AG04449 (cell line): ENCODE data around the gene PRSS21.

ENCODE experiments used
- CTCF ChIA-PET: fragments of 350-600 bp; formaldehyde crosslinking; extraction: SDS; loops from one replicate; lab custom pipeline; 2021; ENCODE audit warnings: antibody characterized with exemption; lab: Yijun Ruan, JAX
- POLR2A ChIA-PET: fragments of 400-600, 350-600 bp; formaldehyde crosslinking; extraction: SDS; loops from one replicate; lab custom pipeline; 2020; ENCODE audit warnings: antibody characterized with exemption, inconsistent platforms; lab: Yijun Ruan, JAX
- DNase-seq: peaks from one replicate; pipeline ENCODE4 v3.0.0-alpha.2; 2010; ENCODE audit warnings: low read depth, low spot score
- H3K4me3 ChIP-seq: 2 replicates; pipeline ENCODE4 v1.5.1; 2011; ENCODE audit warnings: low read depth, mild to moderate bottlenecking, control low read depth, low read length
- TF ChIP-seq, protein P1 (sequence below): IDR thresholded peaks from one replicate; pipeline ENCODE4 v1.5.1; 2011; ENCODE audit warnings: mild to moderate bottlenecking, moderate library complexity, low read length, control low read depth, inconsistent platforms; ENCODE audit not compliant: insufficient read depth; ENCODE audit errors: missing control alignments

PRSS21 gene

DNA sequence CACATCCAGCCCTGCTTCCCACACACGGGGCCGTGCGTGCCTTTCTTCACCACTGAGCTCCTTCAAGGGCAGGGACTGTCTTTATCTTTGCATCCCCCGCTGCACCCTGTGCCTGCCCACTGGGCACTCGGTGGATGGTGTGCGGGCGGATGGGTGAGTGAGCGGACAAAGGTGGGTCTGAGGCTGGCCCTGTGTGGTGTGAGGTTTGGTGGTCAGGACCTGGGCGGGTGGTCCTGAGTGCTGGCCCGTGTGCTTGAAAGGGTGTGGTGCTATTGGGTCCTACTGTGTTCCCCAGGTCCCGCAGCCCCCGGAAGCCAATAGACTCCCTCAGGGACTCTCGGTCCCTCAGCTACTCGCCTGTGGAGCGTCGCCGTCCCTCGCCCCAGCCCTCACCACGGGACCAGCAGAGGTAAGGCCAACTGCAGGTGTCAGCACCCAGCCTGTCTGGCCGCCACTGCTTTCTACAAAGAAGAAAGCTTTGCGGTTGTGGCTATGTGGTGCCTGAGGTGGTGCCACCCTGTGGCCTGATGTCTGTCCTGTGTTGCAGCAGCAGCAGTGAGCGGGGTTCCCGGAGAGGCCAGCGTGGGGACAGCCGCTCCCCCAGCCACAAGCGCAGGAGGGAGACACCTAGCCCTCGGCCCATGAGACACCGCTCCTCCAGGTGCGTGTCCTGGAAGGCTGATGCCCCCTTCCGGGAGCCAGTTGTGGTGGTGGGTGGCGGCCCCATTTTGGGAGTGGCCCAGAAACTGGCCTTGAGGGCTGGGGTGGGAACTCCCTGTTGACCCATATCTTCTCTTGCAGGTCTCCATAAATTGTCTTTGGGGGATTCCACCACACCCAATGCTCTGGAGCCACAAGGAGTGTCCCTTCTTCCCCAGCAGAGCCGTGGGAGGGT lies 46.7 kb upstream of the PRSS21 start:
- DNase-seq: no peak
- CTCF ChIA-PET: no interaction called here
- POLR2A ChIA-PET: interaction anchor here (1.3 kb wide), 1 partner anchor 18 kb away, joined by 4 read pairs; the partner anchor contains the start of gene SRRM2

DNA sequence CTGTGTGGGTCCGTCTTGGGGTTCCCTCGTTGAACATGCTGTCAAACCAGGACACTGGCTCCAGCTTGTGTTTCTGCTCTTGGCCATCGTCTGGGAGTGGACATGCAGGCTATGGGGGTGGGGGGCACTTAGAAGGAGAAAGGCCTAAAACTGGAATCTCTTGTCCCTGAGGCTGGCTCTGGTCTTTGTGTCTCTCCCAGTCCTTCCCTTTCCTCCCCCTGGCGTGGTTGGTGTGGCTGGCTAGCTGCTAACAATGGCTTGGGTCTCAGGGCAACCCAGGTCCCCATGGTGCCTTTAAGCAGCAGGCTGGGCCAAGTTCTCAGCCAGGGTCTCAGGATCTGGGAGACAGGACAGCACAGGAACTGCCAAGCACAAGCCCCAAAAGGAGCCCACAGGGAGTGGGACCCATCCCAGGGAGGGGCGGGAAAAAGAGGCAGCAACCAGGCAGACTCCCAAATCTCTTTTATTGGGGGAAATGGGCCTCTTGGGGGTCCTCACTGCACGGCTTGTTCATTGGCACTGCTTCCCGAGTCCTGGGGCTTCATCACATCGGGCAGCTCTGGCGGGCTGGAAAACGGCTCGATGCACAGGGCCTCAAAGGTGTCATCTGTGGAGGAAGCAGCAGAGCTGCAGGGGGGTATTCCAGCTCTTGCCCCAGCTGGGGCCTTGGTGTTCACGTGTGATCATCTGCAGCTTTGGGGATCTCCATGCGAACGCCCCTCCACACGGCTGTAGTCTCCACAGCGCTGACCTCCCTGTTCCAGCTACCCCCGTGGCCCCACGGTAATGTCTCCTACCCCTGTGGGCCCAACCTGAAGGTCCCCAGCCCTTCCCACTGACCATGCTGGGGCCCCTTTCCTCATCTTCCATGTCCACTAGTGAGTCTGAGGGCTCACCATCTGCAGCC lies 45.3 kb upstream of the PRSS21 start:
- H3K4me3 ChIP-seq: no peak overlapping the region
- DNase-seq: no peak
- POLR2A ChIA-PET: interaction anchor here (0.7 to 1.6 kb wide), 2 partner anchors 18 to 90 kb away, joined by 3 to 4 read pairs; partner anchors contain the start of gene KCTD5
- CTCF ChIA-PET: interaction anchor here (0.9 kb wide), 1 partner anchor 96 kb away, joined by 3 read pairs; no protein-coding TSS in a partner anchor
- TF ChIP-seq, protein P1, sequence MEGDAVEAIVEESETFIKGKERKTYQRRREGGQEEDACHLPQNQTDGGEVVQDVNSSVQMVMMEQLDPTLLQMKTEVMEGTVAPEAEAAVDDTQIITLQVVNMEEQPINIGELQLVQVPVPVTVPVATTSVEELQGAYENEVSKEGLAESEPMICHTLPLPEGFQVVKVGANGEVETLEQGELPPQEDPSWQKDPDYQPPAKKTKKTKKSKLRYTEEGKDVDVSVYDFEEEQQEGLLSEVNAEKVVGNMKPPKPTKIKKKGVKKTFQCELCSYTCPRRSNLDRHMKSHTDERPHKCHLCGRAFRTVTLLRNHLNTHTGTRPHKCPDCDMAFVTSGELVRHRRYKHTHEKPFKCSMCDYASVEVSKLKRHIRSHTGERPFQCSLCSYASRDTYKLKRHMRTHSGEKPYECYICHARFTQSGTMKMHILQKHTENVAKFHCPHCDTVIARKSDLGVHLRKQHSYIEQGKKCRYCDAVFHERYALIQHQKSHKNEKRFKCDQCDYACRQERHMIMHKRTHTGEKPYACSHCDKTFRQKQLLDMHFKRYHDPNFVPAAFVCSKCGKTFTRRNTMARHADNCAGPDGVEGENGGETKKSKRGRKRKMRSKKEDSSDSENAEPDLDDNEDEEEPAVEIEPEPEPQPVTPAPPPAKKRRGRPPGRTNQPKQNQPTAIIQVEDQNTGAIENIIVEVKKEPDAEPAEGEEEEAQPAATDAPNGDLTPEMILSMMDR: no peak

More for the DNA sequence above, 46.7 kb upstream of the PRSS21 start:
- H3K4me3 ChIP-seq: no peak overlapping the region
- TF ChIP-seq, protein P1: no peak

DNA sequence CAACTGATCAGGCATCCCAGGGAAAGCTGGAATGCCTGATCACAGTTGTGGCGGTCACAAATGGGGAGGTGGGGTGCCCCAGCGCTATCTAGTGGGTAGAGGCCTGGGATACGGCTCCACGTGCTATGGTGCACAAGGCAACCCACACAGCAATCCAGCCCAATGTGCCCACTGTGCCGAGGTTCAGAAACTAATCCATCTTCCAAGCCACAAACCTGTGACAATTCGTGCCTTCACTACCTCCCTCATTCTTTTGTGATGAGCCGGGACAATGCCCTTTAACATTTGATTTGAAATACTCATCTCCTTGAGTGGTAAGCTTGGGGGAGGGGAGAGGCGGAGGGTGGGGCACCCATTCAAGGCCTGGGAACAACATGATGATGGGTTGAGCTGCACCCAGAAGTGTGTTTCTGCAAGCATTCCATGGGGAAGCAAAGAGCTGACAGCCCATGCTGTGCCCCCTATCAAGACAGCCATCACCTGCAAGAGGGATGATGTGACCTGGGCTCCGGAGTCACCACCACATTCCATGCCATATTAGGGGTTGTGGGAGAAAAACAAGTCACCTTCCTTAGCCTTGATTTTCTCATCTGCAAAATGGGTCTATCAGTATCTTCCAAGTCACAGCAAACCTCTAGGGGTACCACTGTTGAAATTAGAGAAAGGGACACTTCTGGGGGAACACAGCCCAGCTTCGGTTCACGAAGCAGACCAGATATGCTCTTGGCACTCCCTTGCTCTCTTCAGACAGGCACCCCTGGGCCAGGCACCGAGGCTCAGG lies 43.7 kb upstream of the PRSS21 start:
- TF ChIP-seq, protein P1: no peak
- no peak overlapping the region for H3K4me3 ChIP-seq
- no peak for DNase-seq
- ChIA-PET POLR2A (interaction anchor here (1.6 kb wide), 1 partner anchor 91 kb away, joined by 3 read pairs; the partner anchor contains the start of gene KCTD5), CTCF (interaction anchor here (1.0 to 1.9 kb wide), 5 partner anchors 9 to 154 kb away, joined by 3 to 5 read pairs (median 4); no protein-coding TSS in a partner anchor)

DNA sequence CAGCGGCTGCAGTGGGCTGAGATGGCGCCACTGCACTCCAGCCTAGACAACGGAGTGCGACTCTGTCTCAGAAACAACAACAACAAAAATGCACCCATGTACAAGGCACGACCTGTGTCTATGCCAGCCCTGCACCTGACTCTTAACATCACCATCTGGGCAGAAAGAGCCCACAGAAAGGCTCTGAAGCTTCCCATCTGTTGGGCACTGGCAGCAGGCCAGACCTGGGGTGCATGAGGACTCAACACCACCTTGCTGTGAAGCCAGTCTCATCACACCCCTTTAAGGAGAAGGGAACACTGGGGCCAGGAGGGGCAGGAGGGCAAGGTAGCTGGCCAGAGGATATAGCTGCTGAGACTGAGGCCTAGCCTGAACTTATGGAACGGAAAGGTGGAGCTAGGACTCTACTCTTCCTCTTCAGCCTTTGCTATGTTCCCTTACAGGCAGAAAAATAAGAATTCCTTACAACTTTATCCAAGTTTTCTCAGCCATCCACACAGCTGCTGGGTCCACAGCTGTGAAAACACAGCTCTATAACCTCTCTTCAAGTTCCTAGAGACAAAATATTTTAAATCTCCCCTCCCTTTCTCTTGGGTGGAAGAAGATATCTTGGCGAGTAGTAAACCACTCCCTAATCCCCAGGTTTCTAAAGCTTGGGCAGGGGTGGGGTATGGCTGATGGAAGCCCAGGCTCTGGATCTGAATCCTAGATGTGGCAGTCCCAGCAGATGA lies 42.7 kb upstream of the PRSS21 start:
- no peak for DNase-seq
- H3K4me3 ChIP-seq: no peak overlapping the region
- POLR2A ChIA-PET: interaction anchor here (1.2 kb wide), 1 partner anchor 18 kb away, joined by 3 read pairs; no protein-coding TSS in a partner anchor
- CTCF ChIA-PET: interaction anchor here (1.0 to 1.9 kb wide), 4 partner anchors 10 to 153 kb away, joined by 3 to 5 read pairs (median 4); no protein-coding TSS in a partner anchor
- TF ChIP-seq, protein P1: no peak

DNA sequence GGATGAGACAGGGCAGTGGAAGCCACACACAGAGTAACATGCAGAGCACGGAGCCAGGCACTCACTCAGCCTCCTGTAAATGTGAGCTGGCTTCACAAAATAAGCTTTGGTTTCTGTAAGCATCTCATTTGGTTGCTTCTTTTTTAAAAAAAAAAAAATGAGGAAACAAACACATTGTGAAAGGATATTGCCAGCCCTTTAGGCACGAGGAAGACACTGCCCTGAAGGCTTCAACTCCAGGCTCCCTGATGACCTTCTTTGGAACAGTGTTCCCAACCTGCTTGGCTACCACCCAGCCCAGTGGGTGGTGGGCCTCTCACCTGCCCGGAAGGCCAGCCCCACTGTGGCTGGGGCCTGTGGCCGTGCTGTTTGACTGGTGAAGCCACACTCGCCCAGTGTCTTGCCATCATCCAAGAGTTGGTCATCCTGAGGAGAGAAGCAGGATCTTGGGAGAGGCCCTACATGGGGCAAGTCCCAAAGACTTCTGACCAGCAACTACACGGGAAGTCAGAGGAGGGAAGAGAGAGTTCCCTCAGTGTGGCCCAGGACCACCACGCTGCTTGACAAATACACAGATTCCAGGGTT lies 41.8 kb upstream of the PRSS21 start:
- H3K4me3 ChIP-seq: no peak overlapping the region; the same call in 1 of the 2 replicates
- no peak for DNase-seq
- ChIA-PET POLR2A (interaction anchor here (1.2 to 3.3 kb wide), 3 partner anchors 19 to 93 kb away, joined by 3 to 12 read pairs (median 12); partner anchors contain the start of gene SRRM2), CTCF (interaction anchor here (1.1 to 1.9 kb wide), 5 partner anchors 22 to 152 kb away, joined by 3 to 8 read pairs (median 4); partner anchors contain the start of gene SRRM2)
- TF ChIP-seq, protein P1: no peak
